ENCODE results near the gene RHBG.
"Not testable (repeated sequence)": the region's sequence is repeated elsewhere in the genome, so short reads cannot be mapped to it uniquely, and the experiment has no call there.

Gene RHBG

DNA sequence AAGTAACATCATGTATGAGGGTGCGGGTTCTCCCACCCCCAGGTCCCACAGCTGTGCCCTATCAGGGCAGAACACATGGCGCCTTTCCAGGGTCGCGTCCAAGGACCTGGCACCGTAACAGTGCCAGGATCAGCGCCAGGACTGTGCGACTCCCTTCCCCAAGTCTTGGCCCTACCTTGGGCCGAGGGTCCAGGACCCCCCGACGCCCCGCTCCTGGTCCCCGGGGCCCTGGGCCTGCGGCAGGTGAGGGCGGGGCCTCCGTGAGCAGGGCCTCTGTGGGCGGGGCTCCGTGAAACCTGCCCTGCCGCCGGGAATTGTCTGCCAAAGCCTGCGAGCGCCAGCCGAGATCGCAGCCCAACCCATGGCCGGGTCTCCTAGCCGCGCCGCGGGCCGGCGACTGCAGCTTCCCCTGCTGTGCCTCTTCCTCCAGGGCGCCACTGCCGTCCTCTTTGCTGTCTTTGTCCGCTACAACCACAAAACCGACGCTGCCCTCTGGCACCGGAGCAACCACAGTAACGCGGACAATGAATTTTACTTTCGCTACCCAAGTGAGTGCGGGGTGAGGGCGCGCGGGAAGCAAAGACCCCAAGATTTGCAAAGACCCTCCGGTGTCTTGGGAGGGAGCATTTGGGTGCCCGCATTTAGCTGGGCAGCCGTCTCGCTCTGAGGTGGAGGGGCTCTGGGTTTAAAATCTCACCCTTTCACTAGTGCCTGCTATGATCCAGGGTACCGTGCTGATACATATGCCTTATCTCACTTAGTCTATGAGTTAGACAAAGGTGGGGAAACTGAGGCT lies at the start of gene RHBG:
Gene RHBG, plus strand, starts transcription at position 323 of the 796 bp plus-strand sequence. Its CDS starts 39 bp downstream, at position 362.
- DNase-seq, result peak; percentile 29

DNA sequence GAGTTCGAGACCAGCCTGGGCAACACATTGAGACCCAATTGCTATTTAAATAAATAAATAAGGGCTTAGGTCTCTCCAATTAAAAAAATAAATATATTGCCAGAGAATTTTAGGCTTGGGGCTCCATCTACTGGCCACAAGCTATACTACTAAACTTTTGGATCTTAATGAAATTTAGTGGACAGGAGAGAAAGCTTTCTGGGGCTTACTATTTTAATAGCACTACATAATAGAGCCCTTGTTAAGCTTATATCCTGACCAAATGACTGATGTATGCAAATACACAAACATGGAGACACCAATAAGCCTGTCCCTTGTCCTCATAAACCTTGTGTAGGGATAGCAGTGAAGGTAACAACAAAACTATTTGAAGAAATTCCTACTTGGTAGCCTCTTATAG lies 49.3 kb upstream of the RHBG start:
- DNase-seq, result peak; percentile 44

GRCh38 chr1:156320560-156320959 lies 48.5 kb upstream of the RHBG start:
- no peak for DNase-seq

DNA sequence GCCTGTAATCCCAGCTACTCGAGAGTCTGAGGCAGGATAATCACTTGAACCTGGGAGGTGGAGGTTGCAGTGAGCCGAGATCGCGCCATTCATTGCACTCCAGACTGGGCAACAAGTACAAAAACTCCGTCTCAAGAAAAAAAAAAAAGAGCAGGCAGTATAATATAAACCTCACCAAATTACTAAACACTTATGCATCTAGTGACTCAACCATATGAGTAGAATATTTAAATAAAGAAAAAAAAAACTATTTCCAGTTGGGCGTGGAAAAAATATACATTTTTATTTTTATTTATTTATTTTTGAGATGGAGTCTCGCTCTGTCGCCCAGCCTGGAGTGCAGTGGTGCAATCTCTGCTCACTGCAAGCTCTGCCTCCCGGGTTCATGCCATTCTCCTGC lies 45.8 kb upstream of the RHBG start:
- not testable (repeated sequence) for DNase-seq

- DNase-seq, result no peak
These were observed 32.8 kb upstream of the RHBG start for GRCh38 chr1:156336242-156336641.

GRCh38 chr1:156337052-156337887 lies 31.7 kb upstream of the RHBG start:
- no peak for DNase-seq

DNA sequence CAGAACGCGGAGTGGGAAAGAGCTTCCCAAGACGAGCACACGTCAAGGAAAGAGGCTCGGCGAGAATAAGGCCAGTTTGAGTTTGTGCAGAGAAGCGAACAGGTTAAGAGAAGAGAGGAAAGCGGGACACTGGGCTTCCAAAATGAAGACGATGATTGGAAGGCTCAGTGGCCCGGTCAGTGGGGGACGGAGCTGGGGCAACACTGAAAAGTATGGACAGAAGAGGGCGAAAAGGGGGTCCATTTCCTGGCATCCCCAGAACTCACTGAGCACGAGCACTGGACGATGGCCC lies 31.2 kb upstream of the RHBG start:
- no peak for DNase-seq

- peak; percentile 99 for DNase-seq
These were observed 30.6 kb upstream of the RHBG start, which contains the start of the genes CCT3 and TSACC for GRCh38 chr1:156338180-156338976. Gene CCT3, minus strand, starts transcription at chr1:156338292. Its CDS starts 108 bp downstream, at chr1:156338184. Gene TSACC, plus strand, starts transcription at chr1:156338526. Its CDS starts 1,232 bp downstream, at chr1:156339758.

DNA sequence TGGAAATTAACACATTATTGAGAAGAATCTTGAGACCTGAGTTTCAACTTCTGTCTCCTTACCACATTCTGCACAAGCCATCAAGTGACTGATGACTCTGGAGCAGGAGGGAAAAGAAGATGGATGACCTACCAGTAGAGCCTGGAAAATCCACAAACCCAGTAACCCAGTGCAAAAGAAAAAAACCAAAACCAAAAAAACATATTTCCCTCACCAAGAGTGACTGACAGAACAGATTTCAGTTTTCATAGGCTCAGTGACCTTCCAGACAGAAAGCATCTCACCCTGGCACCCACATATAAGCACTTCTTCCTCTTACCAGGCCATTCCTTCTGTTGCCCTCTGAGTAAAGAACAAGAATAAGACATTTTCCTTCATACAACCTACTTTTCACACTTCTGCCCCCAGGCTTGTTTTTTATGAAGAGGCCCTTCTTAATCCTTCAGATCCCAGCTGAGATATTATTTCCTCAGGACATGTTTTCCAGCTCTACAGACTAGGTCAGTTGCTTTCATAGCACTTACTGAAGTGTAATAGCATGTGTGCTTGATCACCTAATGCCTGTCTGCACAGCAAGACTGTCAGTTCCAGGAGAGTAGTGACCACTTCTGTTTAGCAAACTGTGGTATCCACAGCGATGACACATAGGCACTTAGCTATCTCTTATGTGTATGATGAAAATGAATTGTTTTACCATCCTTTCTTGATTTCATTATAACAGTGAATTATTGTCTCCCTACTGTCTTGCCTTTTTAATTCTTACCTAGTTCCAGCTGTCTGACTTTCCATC lies 26.6 kb upstream of the RHBG start:
- no peak for DNase-seq

DNA sequence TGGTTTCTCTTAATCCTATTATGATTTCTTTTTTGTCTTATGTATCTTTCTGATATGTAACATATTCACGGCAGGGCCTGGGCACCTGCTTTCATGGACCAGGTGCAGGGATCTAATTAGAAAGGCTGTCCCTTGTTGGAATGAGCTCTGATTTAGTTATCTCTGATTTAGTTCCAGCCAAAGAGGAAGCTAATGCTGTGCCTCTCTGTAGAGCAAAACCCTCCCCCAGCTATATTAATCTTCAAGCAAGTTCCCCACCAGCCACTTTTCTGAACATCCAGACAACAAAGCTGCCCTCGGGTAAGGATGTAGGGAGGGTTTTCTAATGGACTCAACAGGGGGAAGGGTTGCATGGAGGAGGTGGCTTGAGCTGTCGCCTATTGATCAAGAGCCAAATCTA lies 24.6 kb upstream of the RHBG start:
- no peak for DNase-seq

DNA sequence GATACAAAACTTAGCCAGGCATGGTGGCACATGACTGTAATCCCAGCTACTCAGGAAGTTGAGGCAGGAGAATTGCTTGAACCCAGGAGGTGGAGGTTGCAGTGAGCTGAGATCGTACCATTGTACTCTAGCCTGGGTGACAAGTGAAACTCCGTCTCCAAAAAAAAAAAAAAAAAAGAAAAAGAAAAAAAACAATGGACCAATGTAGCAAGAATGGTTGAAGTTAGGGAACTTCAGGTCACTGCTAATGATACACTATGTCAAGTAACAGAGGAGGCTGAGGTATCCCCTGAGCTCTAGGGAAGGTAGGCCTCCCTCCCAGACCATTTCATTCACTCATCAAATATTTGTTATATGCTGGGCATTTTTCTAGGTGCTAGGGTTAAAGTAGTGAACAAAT lies 23.0 kb upstream of the RHBG start:
- not testable (repeated sequence) for DNase-seq

DNA sequence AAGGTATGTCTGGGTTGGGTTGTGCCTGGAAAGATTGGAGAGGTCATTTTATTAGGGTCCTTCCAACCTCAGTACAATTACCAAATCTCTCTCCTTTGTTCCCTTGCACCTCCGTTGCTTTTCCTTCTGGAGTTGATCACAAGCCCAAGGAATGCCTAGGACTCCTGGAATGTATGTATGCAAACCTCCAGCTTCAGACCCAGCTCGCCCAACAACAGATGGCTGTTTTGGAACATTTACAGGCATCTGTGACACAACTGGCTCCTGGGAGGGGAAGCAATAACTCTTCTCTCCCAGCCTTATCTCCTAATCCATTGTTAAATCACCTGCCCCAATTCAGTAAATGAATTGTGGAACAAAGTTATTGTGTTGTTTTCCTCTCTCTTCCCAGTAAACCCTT lies 22.4 kb upstream of the RHBG start:
- no peak for DNase-seq

DNA sequence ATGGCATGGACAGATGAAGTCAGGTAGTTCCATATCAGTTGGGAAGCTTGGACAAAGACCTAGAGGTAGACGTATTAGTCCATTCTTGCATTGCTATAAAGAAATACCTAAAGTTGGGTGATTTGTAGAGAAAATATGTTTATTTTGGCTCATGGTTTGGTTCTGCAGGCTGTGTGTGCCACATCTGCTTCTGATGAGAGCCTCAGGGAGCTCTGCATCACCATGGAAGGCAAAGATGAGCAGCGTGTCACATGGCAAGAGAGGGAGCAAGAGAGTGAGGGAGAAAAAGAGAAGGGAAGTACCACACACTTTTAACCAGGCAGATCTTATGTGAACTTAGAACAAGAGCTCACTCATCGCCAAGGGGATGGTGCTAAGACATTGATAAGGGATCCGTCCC lies 21.7 kb upstream of the RHBG start:
- no peak for DNase-seq

DNA sequence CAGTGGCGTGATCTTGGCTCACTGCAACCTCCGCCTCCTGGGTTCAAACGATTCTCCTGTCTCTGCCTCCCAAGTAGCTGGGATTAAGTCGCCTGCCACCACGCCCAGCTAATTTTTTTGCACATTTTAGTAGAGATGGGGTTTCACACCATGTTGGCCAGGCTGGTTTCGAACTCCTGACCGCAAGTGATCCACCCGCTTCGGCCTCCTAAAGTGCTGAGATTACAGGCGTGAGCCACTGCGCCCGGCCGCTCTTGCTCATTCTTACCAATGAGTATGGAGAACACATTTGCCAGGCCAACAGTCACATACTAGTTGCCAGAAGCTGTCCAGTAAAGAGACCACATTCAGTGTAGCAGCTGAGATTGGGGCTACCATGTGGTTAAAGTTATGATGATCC lies 16.5 kb upstream of the RHBG start:
- not testable (repeated sequence) for DNase-seq

DNA sequence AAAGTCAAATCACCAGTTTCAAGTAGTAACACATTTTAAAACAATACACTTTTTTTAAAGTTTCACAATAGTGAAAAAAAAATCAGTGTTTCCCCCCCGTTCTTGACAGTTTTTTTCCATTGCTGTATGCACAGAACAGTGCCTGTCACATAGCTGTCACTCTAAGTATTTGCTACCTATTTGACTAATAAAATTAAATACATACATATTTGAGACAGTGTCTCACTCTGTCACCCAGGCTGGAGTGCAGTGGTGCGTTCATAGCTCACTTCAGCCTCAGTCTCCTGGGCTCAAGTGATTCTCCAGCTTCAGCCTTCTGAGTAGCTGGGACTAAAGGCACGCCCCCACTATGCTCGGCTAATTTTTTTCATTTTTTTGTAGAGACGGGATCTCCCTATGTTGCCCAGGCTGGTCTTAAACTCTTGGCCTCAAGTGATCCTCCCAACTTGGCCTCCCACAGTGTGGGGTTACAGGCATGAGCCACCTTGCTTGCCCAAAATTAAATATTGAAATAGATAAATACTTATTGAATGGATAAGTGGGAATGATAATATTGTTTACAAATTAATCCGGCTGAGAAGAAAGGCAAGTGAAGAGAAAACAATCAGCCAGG lies 12.6 kb upstream of the RHBG start:
- DNase-seq, result no peak

- DNase-seq, result no peak
These were observed 12.0 kb upstream of the RHBG start for GRCh38 chr1:156356875-156357534.

- DNase-seq, result no peak
These were observed 11.0 kb upstream of the RHBG start for GRCh38 chr1:156357977-156358376.

DNA sequence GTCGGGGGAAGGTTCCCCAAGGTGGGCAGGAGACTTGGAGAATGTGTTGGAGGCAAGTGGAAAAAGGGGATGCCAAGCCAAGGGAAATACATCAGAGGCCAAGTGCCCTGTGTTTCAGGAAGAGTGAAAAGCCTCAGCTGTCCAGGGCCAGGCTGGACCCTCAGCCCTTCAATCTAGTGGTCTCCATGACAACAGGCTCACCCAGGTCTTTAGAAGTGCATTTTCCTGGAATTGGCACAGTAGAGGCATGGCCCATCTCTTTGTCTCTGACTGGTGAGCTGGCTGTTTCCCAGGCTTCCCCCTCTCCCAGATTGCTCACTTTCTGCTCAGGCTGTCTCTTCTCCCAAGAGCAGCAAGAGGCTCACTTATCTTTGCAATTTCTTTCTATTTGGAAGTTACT lies 10.4 kb upstream of the RHBG start:
- DNase-seq, result no peak

DNA sequence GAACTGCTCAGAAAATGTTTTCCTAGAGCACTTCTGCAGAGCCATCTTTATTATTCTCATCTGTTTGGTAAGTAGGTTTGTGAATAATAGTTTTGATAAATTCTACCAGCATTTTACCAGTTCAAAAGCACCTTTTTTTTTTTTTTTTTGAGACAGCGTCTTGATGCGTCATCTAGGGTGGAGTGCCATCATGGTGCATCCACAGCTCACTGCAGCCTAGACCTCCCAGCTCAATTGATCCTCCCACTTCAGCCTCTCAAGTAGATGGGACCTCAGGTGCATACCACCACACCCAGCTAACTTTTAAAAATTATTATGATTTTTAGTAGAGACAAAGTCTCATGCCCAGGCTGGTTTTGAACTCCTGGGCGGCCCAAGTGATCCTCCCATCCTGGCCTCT lies 9.8 kb upstream of the RHBG start:
- no peak for DNase-seq

DNA sequence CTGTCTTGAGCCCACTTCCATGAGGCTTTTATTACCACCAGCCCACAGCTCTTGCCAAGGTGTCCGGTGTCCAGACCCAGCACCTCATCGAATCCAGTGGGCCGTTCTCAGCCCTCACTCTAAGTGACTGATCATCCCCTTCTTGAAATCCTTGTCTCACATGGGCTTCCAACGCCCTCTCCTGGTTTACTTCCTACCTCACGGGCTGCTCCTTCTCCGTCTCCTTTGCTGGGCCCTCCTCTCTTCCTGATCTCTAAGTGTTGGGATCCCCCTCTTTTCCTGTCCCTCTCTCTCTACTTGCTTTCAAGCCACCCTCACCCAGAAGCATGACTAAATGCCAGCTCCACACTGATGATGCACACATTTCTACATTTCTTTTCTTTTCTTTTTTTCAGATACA lies 9.0 kb upstream of the RHBG start:
- DNase-seq, result no peak

GRCh38 chr1:156360534-156360933 lies 8.5 kb upstream of the RHBG start:
- no peak for DNase-seq

GRCh38 chr1:156365754-156366153 lies 3.3 kb upstream of the RHBG start:
- no peak for DNase-seq
